Ovary (tissue), 3 donors: ENCODE data around the gene ME3.

Experiments
- EP300 ChIP-seq: sonication (generic); formaldehyde crosslinking; IDR thresholded peaks from one replicate; pipeline ENCODE4 v1.6.1; 2017; ENCODE audit warnings: antibody characterized with exemption
- POLR2A ChIP-seq: fragments of 450-650 bp; IDR thresholded peaks from one replicate; pipeline ENCODE4 v1.6.1; 2017; ENCODE audit warnings: antibody characterized with exemption, mild to moderate bottlenecking, moderate library complexity
- TF ChIP-seq, protein P1 (sequence below), 3 donors: fragments of 450-650 bp in 2 of 3; fragments of 200-600 bp in 1 of 3; IDR thresholded peaks; one replicate each; pipeline versions ENCODE4 v1.5.1 to v1.8.0; 2016 to 2022; ENCODE audit warnings: antibody characterized with exemption in 3 of 3, mild to moderate bottlenecking in 1 of 3
- donor health status: DM: no; HTN: no; CAD: no.

DNA sequence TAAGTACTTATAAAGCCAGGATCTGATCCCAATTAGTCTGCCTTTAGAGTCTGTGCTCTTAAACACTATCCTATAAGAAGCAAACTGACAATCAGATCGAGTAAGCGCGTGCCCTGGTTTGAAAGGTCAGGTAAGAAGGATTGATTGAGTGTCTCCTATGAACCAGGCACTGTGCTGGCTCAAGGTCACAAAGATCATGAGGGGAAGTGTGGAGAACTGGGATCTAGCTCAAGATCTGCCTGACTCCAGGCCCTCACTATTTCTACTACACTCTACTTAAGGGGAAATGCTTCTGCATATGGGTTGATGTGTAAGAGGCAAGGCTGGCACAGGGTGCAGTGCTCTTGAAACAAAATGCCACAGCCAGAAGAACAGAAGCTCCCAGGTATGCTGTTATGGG, 77.0 kb downstream of the ME3 start:
- TF ChIP-seq, protein P1, sequence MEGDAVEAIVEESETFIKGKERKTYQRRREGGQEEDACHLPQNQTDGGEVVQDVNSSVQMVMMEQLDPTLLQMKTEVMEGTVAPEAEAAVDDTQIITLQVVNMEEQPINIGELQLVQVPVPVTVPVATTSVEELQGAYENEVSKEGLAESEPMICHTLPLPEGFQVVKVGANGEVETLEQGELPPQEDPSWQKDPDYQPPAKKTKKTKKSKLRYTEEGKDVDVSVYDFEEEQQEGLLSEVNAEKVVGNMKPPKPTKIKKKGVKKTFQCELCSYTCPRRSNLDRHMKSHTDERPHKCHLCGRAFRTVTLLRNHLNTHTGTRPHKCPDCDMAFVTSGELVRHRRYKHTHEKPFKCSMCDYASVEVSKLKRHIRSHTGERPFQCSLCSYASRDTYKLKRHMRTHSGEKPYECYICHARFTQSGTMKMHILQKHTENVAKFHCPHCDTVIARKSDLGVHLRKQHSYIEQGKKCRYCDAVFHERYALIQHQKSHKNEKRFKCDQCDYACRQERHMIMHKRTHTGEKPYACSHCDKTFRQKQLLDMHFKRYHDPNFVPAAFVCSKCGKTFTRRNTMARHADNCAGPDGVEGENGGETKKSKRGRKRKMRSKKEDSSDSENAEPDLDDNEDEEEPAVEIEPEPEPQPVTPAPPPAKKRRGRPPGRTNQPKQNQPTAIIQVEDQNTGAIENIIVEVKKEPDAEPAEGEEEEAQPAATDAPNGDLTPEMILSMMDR (IDR thresholded peaks at IDR 0.05) = no peak
- no peak for TF ChIP-seq POLR2A
- no peak for TF ChIP-seq EP300
